Hematopoietic multipotent progenitor cell treated with erythropoietin and hydrocortisone succinate and interleukin-3 and kit ligand, for 17 days (in vitro differentiated cells): ENCODE data around the gene UBTD2.
A peak's percentile ranks its signal among the peaks of the same experiment; 100 is the strongest.
"Not testable (repeated sequence)": the region's sequence is repeated elsewhere in the genome, so short reads cannot be mapped to it uniquely, and the experiment has no call there.

Experiments used
- DNase-seq: peaks from one replicate; pipeline ENCODE4 v3.0.0-alpha.2; 2015; ENCODE audit warnings: low spot score

The UBTD2 gene

DNA sequence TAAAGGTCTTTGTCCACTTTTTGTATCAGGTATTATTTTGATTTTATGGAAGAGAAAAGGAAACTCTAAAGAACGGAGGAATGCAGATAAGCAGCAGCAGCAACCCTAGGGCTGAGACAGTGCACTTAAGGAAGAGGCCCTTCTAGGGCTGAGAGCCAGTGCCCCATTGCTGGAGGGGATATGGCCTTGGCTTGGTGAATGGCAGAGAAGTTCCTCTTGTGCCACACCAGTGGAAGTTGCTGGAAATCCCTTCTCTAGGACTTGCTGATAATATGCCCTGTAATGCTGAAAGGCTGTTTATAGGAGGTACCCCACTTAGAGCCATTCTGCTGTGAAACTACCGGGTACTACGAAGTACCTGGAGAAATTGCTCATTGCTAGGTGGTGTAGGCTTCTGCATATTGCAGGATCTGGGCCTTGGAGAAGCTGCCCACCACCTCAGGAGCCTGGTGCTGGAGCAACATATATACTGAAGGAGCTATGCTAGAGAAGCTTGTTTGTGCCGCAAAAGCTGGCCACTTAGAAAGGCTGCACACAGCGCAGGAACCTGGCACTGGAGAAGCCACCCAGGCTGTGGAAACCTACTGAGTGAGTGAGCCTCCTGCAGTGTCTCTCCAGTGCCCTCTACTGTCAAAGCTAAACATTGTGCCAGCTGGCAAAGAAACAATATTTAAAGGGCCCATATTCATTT is 9.6 kb upstream of the UBTD2 start:
- DNase-seq, result peak; percentile 29

DNA sequence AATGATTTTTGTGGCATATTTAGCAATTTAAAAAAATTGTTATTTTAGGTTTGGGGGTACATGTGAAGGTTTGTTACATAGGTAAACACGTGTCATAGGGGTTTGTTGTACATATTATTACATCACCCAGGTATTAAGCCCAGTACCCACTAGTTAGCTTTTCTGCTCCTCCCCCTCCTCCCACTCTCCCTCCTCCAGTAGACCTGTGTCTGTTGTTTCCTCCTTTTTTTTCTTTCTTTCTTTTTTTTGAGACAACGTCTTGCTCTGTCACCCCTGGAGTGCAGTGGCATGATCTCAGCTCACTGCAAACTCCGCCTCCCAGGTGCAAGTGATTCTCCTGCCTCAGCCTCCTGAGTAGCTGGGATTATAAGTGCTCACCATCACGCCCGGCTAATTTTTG is 8.3 kb upstream of the UBTD2 start:
- DNase-seq, result not testable (repeated sequence)

DNA sequence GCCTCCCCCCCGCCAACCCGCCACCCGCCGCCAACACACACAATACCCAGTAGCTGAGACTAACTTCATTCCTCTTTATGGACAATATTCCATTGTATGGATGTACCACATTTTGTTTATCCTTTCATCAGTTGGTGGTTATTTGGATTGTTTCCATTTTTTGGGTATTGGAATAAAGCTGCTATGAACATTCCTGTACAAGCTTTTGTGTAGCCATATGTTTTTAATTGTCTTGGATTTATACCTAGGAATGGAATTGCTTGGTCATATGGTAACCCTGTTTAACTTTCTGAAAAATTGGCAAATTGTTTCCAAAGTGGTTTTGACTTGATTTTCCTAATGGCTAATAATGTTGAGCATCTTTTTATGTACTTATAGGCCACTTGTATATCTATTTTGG is 4.9 kb upstream of the UBTD2 start:
- no peak for DNase-seq

DNA sequence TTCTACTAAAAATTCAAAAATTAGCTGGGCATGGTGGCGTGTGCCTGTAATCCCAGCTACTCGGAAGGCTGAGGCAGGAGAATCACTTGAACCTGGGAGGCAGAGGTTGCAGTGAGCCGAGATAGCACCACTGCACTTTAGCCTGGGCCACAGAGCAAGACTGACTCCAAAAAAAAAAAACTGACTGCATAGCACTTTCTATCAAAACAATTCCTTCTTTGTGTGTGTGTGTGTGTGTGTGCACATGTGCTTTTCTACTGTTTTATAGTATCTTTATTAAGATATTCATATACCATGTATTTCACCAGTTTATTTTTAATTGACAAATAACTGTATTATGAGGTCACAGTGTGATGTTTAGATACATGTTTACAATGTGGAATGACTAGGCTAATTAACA is 3.6 kb upstream of the UBTD2 start:
- not testable (repeated sequence) for DNase-seq

DNA sequence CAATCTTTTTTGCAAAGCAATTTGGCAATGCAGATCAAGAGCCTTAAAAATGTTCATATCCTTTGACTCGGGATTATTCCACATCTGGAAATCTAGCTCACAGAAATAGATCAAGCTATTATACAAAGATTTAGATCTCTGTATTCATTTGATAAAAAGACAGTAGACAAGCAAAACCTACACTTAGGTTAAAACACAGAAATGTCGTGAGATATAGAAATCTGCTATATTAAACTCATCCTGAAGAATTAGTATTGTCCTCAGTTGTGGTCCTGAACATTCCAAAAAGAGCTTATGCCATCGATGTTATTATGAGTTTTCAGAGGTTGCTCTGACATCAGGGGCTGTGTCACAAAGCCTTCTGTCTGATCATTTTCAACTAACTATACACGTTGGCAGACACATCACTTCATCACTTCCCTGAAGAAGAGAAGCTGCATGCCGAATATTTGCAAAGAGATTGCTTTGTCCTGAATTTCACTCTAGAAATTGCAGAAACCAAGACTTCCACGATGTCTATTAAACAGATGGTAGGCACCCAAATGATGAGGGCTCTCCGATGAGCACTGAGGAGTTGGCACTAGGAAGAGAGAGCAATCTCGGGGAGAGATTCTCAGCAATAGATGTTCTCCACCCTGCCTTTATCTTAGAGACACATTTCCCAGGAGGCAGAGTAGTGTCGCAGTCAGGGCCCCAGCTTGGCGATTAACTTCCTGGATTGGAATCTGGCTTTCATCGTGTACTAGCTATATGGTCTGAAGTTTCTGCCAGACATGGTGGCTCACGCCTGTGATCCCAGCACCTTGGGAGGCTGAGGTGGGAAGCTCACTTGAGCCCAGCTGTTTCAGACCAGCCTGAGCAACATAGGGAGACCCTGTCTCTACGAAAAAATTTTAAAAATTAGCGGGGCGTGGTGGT is 1.9 kb upstream of the UBTD2 start:
- DNase-seq, result no peak

DNA sequence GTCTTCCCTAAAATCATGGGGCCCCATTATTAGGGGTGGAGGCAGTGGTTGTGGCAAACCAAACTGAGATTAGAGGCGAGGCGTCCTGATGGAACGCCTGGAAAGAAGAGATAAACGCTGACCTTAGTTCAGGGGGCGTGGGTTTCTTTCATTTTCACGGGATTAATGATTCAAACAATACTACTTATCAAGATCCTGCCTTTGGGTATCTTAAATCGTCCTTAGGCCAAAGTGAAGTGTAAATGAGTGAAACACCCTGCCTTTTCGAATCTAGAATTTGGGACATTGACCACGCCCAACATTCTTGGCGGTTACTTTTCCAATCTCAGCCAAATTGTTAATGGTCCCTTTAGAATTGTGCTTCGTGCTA is 1.0 kb upstream of the UBTD2 start:
- DNase-seq, result no peak

DNA sequence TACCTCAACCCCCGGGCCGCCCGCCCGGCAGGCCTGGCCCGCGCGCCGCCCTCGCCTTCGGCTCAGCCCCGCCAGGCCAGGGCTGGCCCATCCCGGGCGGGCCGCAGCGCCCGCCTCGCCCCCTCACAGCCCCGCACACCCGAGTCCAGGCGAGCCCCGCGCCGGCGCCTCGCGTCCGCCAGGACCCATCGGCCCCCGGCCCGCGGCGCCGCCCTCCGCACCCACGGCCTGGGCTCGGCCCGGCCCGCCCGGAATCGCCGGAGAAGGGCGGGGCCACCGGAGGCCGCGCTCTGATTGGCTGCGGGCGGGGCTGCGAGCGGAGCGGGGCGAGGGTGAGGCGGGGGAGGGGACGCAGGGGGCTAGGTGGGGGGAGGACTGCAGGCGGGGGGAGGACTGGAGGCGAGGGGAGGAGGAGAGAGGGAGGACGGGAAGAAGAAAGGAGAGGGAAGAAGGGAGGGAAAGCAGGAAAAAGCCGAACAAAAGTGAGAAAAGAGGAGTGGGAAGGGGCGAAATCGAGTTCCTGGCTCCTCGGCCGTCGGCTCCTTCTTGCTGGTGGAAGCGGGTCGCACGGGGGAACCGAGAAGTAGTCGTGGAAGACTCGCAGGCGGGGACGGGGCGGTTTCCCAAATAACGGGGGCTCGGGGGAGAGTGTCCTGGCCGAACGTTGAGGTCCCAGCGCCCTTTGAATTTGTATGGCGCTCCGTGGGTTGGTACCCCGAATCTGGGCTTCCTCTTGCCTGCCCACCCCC is 472 bp upstream of the UBTD2 start:
- peak; percentile 13 for DNase-seq

DNA sequence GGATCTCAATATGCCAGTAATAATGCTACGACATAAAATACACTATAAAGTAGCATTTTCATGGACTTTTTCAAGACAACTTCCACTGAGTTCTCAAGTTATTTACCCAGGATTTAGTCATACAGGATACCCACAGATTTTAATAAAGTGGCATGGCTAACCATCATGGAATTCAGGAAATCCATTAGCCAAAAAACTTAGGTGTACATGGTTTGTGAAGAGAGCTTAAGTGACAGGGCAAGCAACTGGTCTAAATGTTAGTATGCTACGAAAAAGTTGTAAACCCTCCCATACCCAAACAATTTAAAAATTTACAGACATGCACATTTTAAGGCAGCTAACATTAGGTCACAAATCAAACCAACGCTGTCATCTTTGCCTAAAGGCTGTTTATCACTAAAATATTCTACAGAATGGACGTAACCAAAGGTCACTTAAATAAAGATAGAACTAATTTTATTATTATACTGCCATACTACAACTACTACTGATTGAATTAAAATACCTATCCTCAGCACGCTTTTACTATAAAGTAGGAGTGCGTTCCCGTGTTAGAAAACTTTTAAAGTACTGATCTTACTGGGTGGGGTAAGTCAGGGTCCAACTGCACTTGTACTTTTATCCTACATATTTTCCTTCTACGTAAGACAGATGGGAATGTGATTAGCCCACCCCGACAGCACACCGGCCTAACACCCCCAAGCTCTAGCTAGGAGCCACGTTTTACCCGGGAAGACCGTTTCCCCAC is 1.1 kb downstream of the UBTD2 start:
- no peak for DNase-seq

DNA sequence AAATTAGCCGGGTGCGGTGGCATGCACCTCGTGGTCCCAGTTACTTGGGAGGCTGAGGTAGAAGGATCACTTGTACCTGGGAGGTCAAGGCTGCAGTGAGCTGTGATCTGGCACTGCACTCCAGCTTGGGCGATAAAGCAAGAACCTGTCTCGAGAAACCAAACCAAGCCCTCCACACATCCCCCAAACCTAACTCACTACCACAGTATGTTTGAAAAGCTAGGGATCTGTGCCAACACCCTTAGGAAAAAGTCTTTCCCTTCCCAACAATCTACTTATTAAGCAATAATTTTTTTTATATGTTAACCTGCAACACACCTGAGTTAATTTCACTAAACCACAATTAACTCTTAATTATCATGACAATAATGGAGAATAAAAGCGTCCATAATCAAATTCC is 2.2 kb downstream of the UBTD2 start:
- DNase-seq, result no peak

DNA sequence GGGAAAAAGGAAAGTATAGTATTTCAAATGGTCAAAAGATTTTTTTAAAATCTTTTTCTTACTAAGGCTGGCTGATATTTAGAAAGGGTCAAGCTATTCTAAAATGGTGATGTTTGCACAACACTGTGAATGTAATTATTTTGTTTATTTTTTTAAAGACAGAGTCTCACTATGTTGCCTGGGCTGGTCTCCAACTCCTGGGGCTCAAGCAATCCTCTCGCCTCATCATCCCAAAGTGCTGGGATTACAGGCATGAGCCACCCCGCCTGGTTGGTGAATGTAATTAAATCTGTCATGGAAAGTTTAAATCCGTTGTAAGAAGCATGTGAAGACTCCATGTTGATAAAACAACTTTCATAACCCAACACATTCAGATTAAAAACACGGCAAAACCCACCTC is 2.6 kb downstream of the UBTD2 start:
- DNase-seq, result no peak

DNA sequence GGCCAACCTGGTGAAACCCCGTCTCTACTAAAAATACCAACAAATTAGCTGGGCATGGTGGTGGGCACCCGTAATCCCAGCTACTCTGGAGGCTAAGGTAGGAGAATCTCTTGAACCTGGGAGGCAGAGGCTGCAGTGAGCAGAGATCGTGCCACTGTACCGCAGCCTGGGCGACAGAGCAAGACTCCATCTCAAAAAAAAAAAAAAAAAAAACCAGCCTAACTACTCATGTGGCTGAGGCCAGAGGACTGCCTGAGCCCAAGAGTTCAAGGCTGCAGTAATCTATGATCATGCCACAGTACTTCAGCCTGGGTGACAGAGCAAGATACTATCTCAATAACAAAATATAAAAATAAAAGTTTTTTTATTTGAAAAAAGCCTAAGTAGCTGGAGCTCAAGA is 3.2 kb downstream of the UBTD2 start:
- no peak for DNase-seq

DNA sequence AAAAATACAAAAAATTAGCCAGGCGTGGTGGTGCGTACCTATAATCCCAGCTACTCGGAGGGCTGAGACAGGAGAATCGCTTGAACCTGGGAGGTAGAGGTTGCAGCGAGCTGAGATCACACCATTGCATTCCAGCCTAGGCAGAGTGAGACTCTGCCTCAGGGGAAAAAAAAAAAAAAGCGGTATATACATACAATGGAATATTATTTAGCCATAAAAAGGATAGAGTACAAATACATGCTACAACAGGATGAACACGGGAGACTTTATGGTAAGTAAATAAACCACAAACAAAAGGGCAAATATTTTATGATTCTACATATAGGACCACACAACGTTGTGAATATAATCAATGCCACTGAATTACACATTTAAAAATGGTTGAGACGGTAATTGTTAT is 5.2 kb downstream of the UBTD2 start:
- no peak for DNase-seq

DNA sequence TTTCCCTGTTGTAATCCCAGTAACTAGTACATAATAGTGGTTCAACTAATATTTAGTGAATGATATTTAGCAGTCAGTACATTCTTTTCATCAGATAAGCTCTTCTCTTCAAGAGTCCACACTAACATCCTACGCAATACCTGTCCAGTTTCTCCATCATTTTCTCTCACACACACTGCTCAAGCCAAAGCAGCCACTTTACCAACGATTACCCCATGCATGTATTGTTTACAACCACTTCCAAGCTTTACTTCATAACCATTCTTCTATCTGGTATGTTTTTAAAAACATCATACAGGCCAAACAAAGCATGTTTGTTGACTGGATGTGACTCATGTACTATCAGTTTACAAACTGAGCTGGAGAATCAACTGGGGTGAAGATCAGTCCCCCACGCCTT is 7.3 kb downstream of the UBTD2 start:
- DNase-seq, result no peak

DNA sequence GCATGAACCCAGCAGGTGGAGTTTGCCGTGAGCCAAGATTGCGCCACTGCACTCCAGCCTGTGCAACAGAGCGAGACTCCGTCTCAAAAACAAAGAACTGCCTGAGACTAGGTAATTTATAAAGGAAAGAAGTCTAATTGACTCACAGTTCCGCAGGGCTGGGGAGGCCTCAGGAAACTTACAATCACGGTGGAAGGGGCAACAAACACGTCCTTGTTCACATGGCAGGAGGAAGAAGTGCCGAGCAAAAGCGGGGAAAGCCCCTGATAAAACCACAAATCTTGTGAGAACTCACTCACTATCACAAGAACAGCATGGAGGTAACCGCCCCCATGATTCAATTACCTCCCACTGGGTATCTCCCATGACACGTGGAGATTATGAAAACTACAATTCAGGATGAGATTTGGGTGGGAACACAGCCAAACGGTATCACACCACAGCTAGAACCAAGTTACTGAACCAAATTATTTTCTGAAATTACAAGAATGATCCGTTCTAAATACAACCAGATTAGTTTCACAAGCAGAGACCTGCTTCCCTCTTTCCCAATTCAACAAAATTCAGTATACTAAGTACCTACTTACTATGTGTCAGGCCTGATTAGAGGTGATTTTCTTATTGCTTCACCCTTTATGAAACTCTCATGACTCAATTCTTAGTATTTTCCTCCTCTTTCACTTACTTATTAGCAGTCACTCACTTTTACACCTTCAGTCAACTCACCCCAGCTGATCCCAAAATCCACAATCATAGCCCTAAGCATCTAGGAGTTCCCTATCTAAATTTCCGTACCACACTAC is 8.4 kb downstream of the UBTD2 start:
- no peak for DNase-seq

DNA sequence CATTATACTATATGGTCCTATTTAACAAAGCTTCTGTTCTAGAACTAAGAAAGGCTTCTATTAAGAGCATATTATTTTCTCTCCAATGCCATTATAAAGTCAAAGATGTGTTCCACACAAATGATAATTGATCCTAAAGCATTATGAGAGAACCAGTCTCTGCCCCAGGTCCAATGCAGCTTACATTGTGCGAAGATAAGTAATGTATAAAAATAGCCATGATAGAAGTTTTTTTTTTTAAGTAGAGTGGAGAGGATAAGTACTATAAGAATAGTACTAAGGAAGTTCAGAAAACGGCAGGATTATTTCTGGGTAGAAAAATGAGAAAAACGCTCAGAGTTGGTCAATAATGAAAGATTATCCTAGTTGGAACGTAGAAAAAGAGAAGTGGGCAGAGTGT is 15.6 kb downstream of the UBTD2 start:
- DNase-seq, result no peak

DNA sequence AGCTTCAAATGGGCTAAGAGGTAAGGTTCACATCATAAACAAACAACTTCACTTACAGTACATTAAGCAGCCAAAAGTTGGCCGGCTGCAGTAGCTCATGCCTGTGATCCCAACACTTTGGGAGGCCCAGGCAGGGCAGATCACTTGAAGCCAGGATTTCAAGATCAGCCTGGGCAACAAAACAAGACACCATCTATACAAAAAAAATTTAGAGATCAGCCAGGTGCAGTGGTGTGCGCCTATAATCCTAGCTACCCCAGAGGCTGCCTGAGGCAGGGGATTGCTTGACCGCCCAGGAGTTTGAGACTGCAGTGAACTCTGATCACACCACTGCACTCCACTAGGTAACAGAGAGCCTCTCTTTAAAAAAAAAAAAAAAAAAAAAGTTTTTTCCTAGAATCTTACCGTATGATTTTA is 16.9 kb downstream of the UBTD2 start:
- DNase-seq, result no peak

DNA sequence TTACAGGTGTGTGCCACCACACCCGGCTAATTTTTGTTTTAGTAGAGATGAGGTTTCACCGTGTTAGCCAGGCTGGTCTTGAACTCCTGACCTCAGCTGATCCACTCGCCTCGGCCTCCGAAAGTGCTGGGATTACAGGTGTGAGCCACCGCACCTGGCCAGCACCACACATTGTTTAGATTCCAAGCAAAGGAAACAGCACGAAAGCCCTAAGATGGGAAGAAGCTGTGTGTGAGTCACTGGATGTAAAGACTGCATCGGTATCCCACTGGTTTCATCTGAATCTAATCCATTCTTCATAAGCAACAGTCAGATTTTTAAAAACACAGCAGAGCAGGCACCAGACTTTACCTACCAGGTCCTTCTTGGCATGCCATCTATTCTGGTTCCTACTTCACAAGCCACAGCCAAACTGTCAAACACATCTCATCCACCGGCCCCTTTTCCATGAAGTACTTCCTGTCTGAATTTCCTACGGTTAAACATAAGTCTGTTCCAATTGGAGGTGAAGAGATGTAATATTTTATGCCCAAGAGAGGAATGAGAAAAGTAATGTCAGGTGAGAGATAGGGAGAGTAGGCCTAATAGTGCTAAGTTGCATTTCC is 17.4 kb downstream of the UBTD2 start:
- no peak for DNase-seq

DNA sequence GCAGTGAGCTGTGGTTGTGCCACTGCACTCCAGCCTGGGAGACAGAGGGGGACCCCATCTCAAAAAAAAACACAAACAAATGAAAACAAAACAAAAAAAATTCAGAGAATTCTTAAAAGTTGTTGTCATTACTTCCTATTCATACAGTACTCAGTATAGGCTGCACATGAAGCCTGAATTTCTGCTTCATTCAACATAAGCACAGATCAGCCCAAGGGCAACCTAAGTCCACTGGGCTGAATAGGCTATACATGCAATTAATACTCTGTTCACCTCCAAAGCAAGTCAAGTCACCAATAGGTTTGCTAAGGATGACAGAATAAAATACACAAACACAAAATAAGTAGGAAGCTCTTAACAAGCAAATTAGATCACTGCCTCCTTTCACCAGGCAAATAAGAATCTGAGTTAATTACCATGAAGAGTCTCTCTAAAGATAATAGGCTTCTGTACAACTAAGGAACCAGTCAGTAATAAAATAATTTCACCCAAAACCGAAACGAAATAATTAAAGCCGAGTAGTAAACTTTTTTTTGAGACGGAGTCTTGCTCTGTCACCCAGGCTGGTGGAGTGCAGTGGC is 18.7 kb downstream of the UBTD2 start:
- DNase-seq, result no peak

DNA sequence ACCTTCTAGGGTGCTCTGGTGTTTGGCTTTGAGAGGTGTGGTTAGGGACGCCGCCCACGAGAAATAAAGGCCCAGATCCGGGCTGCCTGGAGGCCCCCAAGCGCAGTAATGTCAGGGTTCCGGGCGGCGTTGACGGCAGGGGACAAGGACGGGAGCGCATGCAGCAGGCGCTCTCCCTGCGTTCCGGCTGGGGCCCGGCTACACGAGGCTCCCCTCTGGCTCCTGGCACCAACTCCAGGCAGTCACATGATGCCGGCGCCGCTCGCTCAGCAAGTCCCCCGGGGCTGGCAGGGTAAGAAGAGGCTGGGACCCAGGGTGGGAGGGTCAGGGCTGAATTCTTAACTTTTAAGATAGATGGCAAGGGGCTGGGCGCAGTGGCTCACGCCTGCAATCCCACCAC is 28.1 kb downstream of the UBTD2 start:
- no peak for DNase-seq

DNA sequence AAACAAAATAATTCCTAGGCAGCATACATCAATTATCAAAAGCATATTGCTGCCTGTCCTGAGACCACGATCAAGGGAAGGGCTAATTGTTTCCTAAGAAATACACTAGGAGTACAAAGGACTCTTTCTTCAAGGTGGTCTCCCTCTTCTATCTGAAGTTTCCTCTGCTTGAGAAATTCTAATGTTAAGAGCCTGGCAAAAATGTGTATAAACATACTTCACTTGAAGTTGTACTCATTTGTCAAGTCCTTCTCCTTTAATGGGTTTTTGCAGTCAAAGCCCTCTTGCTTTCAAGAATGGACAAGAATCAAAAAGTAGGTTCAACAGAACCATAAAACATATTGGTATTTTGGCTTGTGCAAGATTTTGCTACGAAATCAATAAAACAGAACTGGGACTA is 31.1 kb downstream of the UBTD2 start:
- no peak for DNase-seq

DNA sequence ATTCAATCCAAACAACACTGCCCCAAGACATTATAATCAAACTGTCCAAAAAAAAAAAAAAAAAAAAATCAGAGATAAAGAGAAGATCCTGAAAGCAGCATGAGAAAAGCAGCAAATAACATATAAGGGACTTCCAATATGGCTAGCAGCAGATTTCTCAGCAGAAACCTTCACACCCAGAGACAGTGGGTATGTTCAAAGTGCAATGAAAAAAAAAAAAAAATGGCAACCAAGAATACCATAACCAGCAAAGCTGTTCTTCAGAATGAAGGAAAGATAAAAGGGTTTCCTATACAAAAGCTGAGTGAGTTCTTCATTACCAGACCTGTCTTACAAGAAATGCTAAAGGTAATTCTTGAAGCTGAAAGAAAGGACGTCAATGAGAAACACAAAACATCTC is 32.1 kb downstream of the UBTD2 start:
- DNase-seq, result no peak
